HG02885 (cell line): Measurements from ENCODE around the gene BMAL2.

Source experiments
- ATAC-seq: cut with Tn5 transposase; IDR thresholded peaks from one replicate; pipeline ENCODE4 v1.9.1; 2021; ENCODE audit warnings: mild to moderate bottlenecking; ENCODE audit not compliant: unreplicated experiment, poor library complexity

The BMAL2 gene

DNA sequence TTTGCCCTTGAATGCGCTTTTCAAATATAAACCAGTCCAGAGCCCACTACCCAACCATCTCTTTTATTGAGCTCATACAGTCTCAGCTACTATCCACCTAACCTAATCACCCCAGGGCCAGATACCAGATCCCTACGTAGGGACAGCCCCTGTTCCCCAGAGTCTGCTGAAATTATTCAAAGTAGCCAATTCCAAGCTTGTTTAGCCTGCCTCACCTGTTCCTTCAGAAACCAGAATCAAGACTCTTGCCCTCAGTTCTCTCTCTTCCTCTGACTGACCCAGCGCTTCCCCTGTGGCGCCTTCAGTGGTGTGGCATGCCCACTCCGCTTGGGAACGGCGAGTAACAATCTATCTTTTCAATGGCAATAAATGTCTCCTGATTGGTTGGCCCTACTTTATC, 18.8 kb downstream of the BMAL2 start:
- ATAC-seq: no peak

- no peak for ATAC-seq
Observed at GRCh38 chr12:27355486-27355885, 22.9 kb downstream of the BMAL2 start.

DNA sequence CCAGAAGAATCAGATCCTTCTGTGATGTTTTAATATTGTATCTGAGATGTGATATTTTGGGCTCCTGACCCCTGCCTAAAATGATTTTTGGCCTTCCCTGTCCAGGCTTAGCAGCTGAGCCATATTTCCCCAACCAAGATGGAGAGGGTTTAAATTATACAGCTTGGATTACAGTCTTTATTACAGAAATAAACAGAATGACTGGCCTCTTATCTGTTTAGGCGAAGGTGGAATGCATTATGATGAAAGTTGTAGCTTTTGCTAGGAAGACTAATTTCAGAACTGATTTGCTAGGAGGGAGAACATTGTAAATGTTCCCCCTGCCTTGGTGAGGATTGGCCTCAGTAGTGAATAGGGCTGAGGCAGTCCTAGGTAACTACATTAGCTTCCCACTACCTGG, 23.3 kb downstream of the BMAL2 start:
- ATAC-seq: no peak

- no peak for ATAC-seq
Observed at GRCh38 chr12:27359578-27360340, 27.1 kb downstream of the BMAL2 start.

DNA sequence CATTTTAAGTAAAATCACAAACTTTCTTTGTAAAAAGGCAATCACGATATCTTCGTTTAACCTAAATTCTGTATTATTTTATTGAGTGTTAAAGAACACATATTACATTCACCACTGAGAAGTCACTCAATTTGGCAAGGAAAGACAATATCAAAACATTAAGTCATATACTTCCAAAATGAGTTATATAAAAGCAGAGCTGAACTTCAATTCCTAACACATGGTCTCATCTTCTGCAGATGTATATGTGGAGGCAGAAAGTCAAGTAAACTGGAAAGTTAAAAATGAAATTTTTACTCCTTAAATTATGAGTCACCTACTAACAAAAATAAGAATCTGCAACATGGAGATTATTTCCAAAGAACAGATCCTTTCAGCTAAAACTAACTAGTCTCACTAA, 28.7 kb downstream of the BMAL2 start:
- no peak for ATAC-seq

DNA sequence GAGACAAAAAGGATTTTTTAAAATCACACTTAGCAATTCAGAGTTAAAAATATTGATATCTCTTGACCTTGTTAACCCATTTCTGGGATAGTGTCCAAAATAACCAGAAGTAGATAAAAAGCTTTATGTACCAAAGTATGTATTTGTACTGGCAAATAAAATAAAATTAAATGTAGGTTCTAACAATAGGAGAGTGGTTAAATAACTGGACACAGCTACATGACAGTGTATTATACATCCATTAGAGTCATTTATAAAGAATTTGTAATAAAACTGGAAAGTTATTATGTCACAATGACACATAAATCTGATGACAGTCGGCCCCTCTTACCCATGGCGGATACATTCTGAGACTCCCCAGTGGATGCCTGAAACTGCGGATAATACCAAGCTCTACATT, 34.0 kb downstream of the BMAL2 start:
- ATAC-seq: no peak

GRCh38 chr12:27367078-27367477, 34.4 kb downstream of the BMAL2 start:
- ATAC-seq: no peak

DNA sequence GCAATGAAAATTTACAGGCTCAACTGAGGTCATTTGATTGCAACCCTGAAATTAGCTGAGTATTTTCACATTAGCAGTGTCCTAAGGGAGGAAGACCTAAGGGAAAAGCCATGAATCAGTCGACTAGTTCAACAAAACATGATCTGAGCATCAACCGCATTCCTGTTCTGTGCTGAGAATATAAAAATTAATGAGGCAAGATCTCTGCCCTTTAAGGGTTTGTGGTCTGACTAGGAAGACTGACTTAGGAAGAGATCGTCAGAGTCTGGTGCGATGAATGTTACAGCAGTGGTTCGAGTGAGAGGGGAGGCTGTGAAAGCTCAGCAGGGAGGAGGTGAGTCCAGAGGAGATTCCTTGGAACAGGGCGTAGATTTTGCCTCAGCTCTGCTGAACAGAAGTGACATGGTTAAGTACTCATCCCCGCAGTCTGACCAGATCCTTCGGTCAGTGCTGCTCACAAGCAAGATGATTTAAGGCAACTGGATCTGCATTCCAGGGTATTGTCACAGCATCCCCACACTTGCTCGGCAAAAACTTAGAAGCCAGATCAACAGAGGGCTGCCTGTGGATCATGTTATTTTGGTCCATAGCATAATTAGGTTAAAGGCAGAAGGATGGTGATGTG, 49.6 kb downstream of the BMAL2 start:
- no peak for ATAC-seq
